GM12878 (cell line): ENCODE results near the gene DLX3. TPM values are rescaled to one million over a fixed set of nuclear protein-coding genes. Genes with fewer than 3 reads are reported as not detected.

Experiments used
- ATAC-seq: fragments of 200-7000 bp; cut with Tn5 transposase; 3 replicates; pipeline ENCODE4 v1.9.1; 2020; ENCODE audit warnings: mild to moderate bottlenecking, moderate library complexity
- BruUV-seq: library from RNA; stranded (reverse); fragments of 400-500 nt; replicated peaks from 2 replicates; lab custom pipeline; 2021; lab: Mats Ljungman, UMichigan
- CTCF ChIA-PET: fragments of 300-600 bp; sonication (Branson Sonifier 250); formaldehyde crosslinking; extraction: SDS; loops from one replicate; lab custom pipeline; 2021; ENCODE audit warnings: inconsistent platforms; lab: Yijun Ruan, JAX
- POLR2A ChIA-PET: fragments of 350-600 bp; formaldehyde crosslinking; extraction: SDS; loops from one replicate; lab custom pipeline; 2021; ENCODE audit warnings: inconsistent platforms; lab: Charles Lee
- RAD21 ChIA-PET: fragments of 300-600 bp; sonication (Branson Sonifier 250); formaldehyde crosslinking; loops from one replicate; lab custom pipeline; 2023; ENCODE audit warnings: antibody characterized with exemption; ENCODE audit not compliant: unreplicated experiment; lab: Charles Lee
- SMC1A ChIA-PET: fragments of 300-600 bp; sonication (Branson Sonifier 250); formaldehyde crosslinking; loops from one replicate; lab custom pipeline; 2023; ENCODE audit not compliant: unreplicated experiment, uncharacterized antibody; lab: Charles Lee
- DNase-seq: peaks from one replicate; pipeline ENCODE4 v3.0.0-alpha.2; 2011; ENCODE audit warnings: low read depth, low spot score
- FAIRE-seq: peaks from 3 replicates; lab custom pipeline; 2011; peaks lifted over from hg19 to GRCh38; lab: Jason Lieb, UNC
- H2AFZ ChIP-seq: 2 replicates; pipeline ENCODE4 v1.6.0; 2011; ENCODE audit warnings: low read depth, low read length, control low read depth; ENCODE audit not compliant: control insufficient read depth
- H3K27ac ChIP-seq: 2 replicates; pipeline ENCODE4 v1.5.1; 2011; ENCODE audit warnings: control low read depth; ENCODE audit not compliant: control insufficient read depth, insufficient read depth
- H3K27me3 ChIP-seq, 2 experiments: replicated peaks in 1 of 2; 2 replicates each; pipeline versions ENCODE4 v1.6.0 to v1.6.1; 2011; ENCODE audit warnings: low read length in 1 of 2; ENCODE audit not compliant: control insufficient read depth in 2 of 2, insufficient read depth in 2 of 2
- H3K36me3 ChIP-seq, 2 experiments: 2 replicates each; pipeline ENCODE4 v1.5.1; 2011; ENCODE audit warnings: low read length in 1 of 2; ENCODE audit not compliant: control insufficient read depth in 2 of 2, insufficient read depth in 2 of 2
- H3K4me1 ChIP-seq: 2 replicates; pipeline ENCODE4 v1.6.1; 2011; ENCODE audit warnings: mild to moderate bottlenecking, low read length, moderate library complexity, mixed read lengths; ENCODE audit not compliant: control insufficient read depth, insufficient read depth
- H3K4me2 ChIP-seq: 2 replicates; pipeline ENCODE4 v1.6.0; 2011; ENCODE audit warnings: control low read depth; ENCODE audit not compliant: control insufficient read depth, insufficient read depth
- H3K4me3 ChIP-seq: fragments of 200-600 bp; sonication (generic); 2 replicates; pipeline ENCODE4 v1.5.1; 2016
- H3K79me2 ChIP-seq: 2 replicates; pipeline ENCODE4 v1.6.0; 2011; ENCODE audit warnings: low read length; ENCODE audit not compliant: control insufficient read depth, insufficient read depth
- H3K9ac ChIP-seq: 2 replicates; pipeline ENCODE4 v1.8.0; 2011; ENCODE audit warnings: low read length, control low read depth, mixed read lengths; ENCODE audit not compliant: control insufficient read depth, insufficient read depth
- H3K9me3 ChIP-seq: replicated peaks from 3 replicates; pipeline ENCODE4 v1.5.1; 2011; ENCODE audit warnings: mild to moderate bottlenecking, low read length; ENCODE audit not compliant: control insufficient read depth, insufficient read depth
- H4K20me1 ChIP-seq: 2 replicates; pipeline ENCODE4 v1.6.0; 2011; ENCODE audit not compliant: control insufficient read depth, insufficient read depth
- CREB1 ChIP-seq: IDR thresholded peaks from 2 replicates; pipeline ENCODE4 v1.6.1; 2012; ENCODE audit warnings: low read depth, mild to moderate bottlenecking, inconsistent platforms
- WGBS: methylation state at CpG from one replicate; pipeline ENCODE4 v1.1.6; 2016; ENCODE audit warnings: low lambda C conversion rate; ENCODE audit not compliant: insufficient replicate concordance, insufficient coverage; ENCODE audit errors: missing lambda C conversion rate; 5-methylcytosine and 5-hydroxymethylcytosine counted together
- in situ Hi-C: fragments of 300-500 bp; cut with MboI; formaldehyde crosslinking; loops from 9 replicates; pipeline ENCODE4 v1.14.3; 2018; ENCODE audit warnings: mixed read lengths
- intact Hi-C: fragments of 100-400 bp; cut with micrococcal nuclease; formaldehyde crosslinking; loops from one replicate; pipeline ENCODE4 v1.14.2; 2022; ENCODE audit not compliant: unreplicated experiment
- polyA plus RNA-seq, 11 experiments: library from polyadenylated mRNA; depleted of rRNA in 4 of 11; unstranded in 6 of 11; stranded (reverse) in 5 of 11; fragments of >200 nt; fragmentation: Nextera tagmentation in 4 of 11; fragmentation: Illumina TruSeq in 1 of 11; extraction: Ambion mirVana in 4 of 11; extraction: Trizol in 1 of 11; gene quantifications; 1 replicate in 1 of 11; 2 replicates in 10 of 11; pipeline versions ENCODE4 v1.2.1 to v1.2.3, GENCODE V29; 2011 to 2016; ENCODE audit warnings: inconsistent platforms in 2 of 11, missing spikeins in 2 of 11, low read depth in 1 of 11
- total RNA-seq, 4 experiments: library from RNA; depleted of rRNA in 3 of 4; stranded (reverse); fragments of >200 nt in 3 of 4; fragmentation: Illumina TruSeq in 1 of 4; extraction: Trizol in 1 of 4; gene quantifications; 2 replicates each; pipeline versions ENCODE4 v1.2.1 to v1.2.3, GENCODE V29; 2013 to 2021

The DLX3 gene
- total and polyA plus RNA-seq, 10 of the 15 experiments (the other 5 are each of a cell fraction or from before 2014, with no cell fraction given), result not detected

DNA sequence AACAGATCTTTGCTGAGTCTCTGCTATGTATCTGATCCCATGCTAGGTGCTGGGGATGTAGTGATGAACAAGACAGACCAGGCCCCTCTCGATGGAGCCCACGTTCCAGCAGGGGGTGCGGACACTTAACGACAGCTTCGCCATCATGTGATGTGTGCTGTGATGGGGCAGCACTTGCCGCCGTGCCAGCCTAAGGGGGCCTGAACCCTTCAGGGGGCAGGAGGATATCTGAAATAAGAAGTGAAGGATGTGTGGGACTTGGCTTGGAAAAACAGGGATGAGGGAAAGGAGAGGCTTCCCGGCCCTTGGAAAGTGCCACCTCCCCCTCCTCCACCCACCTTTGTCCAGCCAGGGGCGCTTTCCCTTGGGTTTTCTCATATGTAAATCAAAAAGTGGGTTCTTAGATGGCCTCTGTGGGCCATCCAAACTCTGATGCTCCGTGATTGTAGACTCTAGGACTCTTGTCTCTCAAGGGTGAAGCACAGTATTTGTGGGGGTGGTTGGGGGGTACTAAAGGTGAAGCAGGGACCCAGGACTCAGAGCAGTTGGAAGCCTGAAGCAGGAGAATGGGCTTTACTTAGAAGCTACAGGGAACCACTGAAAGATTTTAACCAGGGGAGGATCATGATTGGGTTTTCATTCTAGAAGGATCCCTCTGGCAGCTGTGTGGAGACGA lies 4.0 kb upstream of the DLX3 start:
- RAD21 ChIA-PET, result interaction anchor here (0.6 to 3.4 kb wide), 17 partner anchors 12 to 433 kb away, joined by 3 to 19 read pairs (median 7); no protein-coding TSS in a partner anchor
- intact Hi-C loops (loop anchor here (1.0 to 10.0 kb wide), 4 partner anchors 47 to 294 kb away; partner anchors contain the start of gene SLC35B1), in situ Hi-C loops (loop anchor here (5.0 to 10.0 kb wide), 2 partner anchors 294 to 427 kb away; partner anchors contain the start of gene SLC35B1)
- H3K4me3 ChIP-seq, result no peak overlapping the region
- 29% methylated on average over 11 of the region's 11 CpGs for WGBS
- H3K9ac ChIP-seq, result peak overlapping the region; percentile 29; the same call in 1 of the 2 replicates
- no peaks in the 10 kb centered on the region for H4K20me1 ChIP-seq
- DNase-seq (no peak), FAIRE-seq (no peak)
- H3K79me2 ChIP-seq, result no peaks in the 10 kb centered on the region
- SMC1A ChIA-PET, result interaction anchor here (0.7 to 3.4 kb wide), 18 partner anchors 27 to 590 kb away, joined by 3 to 20 read pairs (median 4); no protein-coding TSS in a partner anchor
- no peaks in the 10 kb centered on the region; the same call in 1 of the 3 replicates for H3K9me3 ChIP-seq
- no TSS peak for BruUV-seq
- no peak overlapping the region for H3K27ac ChIP-seq
- 0 out of 2 replicates have a peak, but pooled peaks cover 3% of the 10 kb centered on the region for H3K4me1 ChIP-seq
- POLR2A ChIA-PET, result no interaction called here
- no peaks in the 10 kb centered on the region for H3K36me3 ChIP-seq
- CTCF ChIA-PET, result interaction anchor here (0.6 to 9.3 kb wide), 52 partner anchors 9 to 574 kb away, joined by 3 to 105 read pairs (median 6); partner anchors contain the start of genes DLX4, ITGA3, PDK2 and SLC35B1
- no peak for TF ChIP-seq CREB1
- TF ChIP-seq, all 136 proteins: peak for 0
- ATAC-seq, result no peak
- no peak overlapping the region for H3K4me2 ChIP-seq
- H2AFZ ChIP-seq, result peak overlapping the region; percentile 91
- H3K27me3 ChIP-seq, result peaks cover 10 to 26% of the 10 kb centered on the region in 2 experiments
